WTC11 (cell line): ENCODE data around the gene STBD1. TPM values are rescaled to one million over a fixed set of nuclear protein-coding genes. Genes with fewer than 3 reads are reported as not detected.

Experiments
- ATAC-seq: fragments of 200-7000 bp; cut with Tn5 transposase; 2 replicates; pipeline ENCODE4 v1.10.0; 2021; ENCODE audit warnings: mild to moderate bottlenecking, moderate library complexity
- CTCF ChIA-PET: fragments of 300-600 bp; sonication (Branson Sonifier 250); formaldehyde crosslinking; loops from one replicate; lab custom pipeline; 2021; ENCODE audit warnings: antibody characterized with exemption; lab: Charles Lee
- POLR2A ChIA-PET: fragments of 350-600 bp; sonication (Branson Sonifier 250); formaldehyde crosslinking; loops from one replicate; lab custom pipeline; 2021; ENCODE audit warnings: antibody characterized with exemption; lab: Charles Lee
- DNase-seq: peaks from one replicate; pipeline ENCODE4 v3.0.0; 2021; ENCODE audit warnings: low spot score
- H3K27ac Mint-ChIP-seq: 2 replicates; pipeline ENCODE4 v1.8.0; 2021; ENCODE audit warnings: mixed read lengths
- H3K27me3 Mint-ChIP-seq: 2 replicates; pipeline ENCODE4 v1.8.0; 2021; ENCODE audit warnings: low read depth, mild to moderate bottlenecking, moderate library complexity, mixed read lengths
- H3K36me3 Mint-ChIP-seq: 2 replicates; pipeline ENCODE4 v1.8.0; 2021; ENCODE audit warnings: mixed read lengths
- H3K4me1 Mint-ChIP-seq: 2 replicates; pipeline ENCODE4 v1.8.0; 2022; ENCODE audit warnings: mixed read lengths
- H3K4me3 Mint-ChIP-seq: 2 replicates; pipeline ENCODE4 v1.8.0; 2021; ENCODE audit warnings: mild to moderate bottlenecking, moderate library complexity, mixed read lengths
- H3K9me3 Mint-ChIP-seq: 2 replicates; pipeline ENCODE4 v1.8.0; 2021; ENCODE audit warnings: mixed read lengths
- ATF3 ChIP-seq: sonication (generic); formaldehyde crosslinking; conservative IDR thresholded peaks from 2 replicates; pipeline ENCODE4 v1.8.1; 2022; ENCODE audit warnings: mild to moderate bottlenecking, missing genetic modification reagents
- CBFB ChIP-seq: sonication (generic); formaldehyde crosslinking; IDR thresholded peaks from 2 replicates; pipeline ENCODE4 v1.8.1; 2022; ENCODE audit warnings: mild to moderate bottlenecking, low read depth, missing genetic modification reagents
- CREB1 ChIP-seq: sonication (generic); formaldehyde crosslinking; IDR thresholded peaks from 2 replicates; pipeline ENCODE4 v1.8.0; 2023; ENCODE audit warnings: mild to moderate bottlenecking, missing genetic modification reagents
- CREM ChIP-seq: sonication (generic); formaldehyde crosslinking; IDR thresholded peaks from 2 replicates; pipeline ENCODE4 v1.8.1; 2022; ENCODE audit warnings: mild to moderate bottlenecking, missing genetic modification reagents, moderate library complexity
- FOXP4 ChIP-seq: sonication (generic); formaldehyde crosslinking; IDR thresholded peaks from 2 replicates; pipeline ENCODE4 v1.8.0; 2022; ENCODE audit warnings: mild to moderate bottlenecking, missing genetic modification reagents
- IRF1 ChIP-seq: sonication (generic); formaldehyde crosslinking; IDR thresholded peaks from 2 replicates; pipeline ENCODE4 v1.8.0; 2023; ENCODE audit warnings: missing genetic modification reagents
- JAZF1 ChIP-seq: fragments of 250-450 bp; sonication (Bioruptor Pico); IDR thresholded peaks from 2 replicates; pipeline ENCODE4 v1.9.0; 2021; ENCODE audit warnings: moderate library complexity, mild to moderate bottlenecking, inconsistent platforms
- KAT7 ChIP-seq: sonication (generic); formaldehyde crosslinking; IDR thresholded peaks from 2 replicates; pipeline ENCODE4 v1.8.1; 2023; ENCODE audit warnings: missing genetic modification reagents, mild to moderate bottlenecking, borderline replicate concordance
- NR1H2 ChIP-seq: sonication (generic); formaldehyde crosslinking; IDR thresholded peaks from 2 replicates; pipeline ENCODE4 v1.9.0; 2021; ENCODE audit warnings: mild to moderate bottlenecking, moderate library complexity, missing genetic modification reagents
- NR3C1 ChIP-seq: sonication (generic); formaldehyde crosslinking; conservative IDR thresholded peaks from 2 replicates; pipeline ENCODE4 v1.8.1; 2023; ENCODE audit warnings: low read depth, mild to moderate bottlenecking, missing genetic modification reagents
- TEAD1 ChIP-seq: sonication (generic); formaldehyde crosslinking; IDR thresholded peaks from 2 replicates; pipeline ENCODE4 v1.8.0; 2022; ENCODE audit warnings: mild to moderate bottlenecking, missing genetic modification reagents
- TP53 ChIP-seq: sonication (generic); formaldehyde crosslinking; IDR thresholded peaks from 2 replicates; pipeline ENCODE4 v1.8.1; 2023; ENCODE audit warnings: mild to moderate bottlenecking, missing genetic modification reagents
- ZNF121 ChIP-seq: sonication (generic); formaldehyde crosslinking; IDR thresholded peaks from 2 replicates; pipeline ENCODE4 v1.8.0; 2023; ENCODE audit warnings: missing genetic modification reagents
- ZNF281 ChIP-seq: sonication (generic); formaldehyde crosslinking; IDR thresholded peaks from 2 replicates; pipeline ENCODE4 v1.8.0; 2023; ENCODE audit warnings: mild to moderate bottlenecking, missing genetic modification reagents
- ZNF317 ChIP-seq: sonication (generic); formaldehyde crosslinking; IDR thresholded peaks from 2 replicates; pipeline ENCODE4 v1.8.1; 2023; ENCODE audit warnings: low read depth, mild to moderate bottlenecking, moderate library complexity, missing genetic modification reagents, borderline replicate concordance
- ZNF396 ChIP-seq: fragments of 250-450 bp; sonication (Bioruptor Pico); IDR thresholded peaks from 2 replicates; pipeline ENCODE4 v1.8.0; 2021; ENCODE audit warnings: mild to moderate bottlenecking, moderate library complexity, borderline replicate concordance
- ZNF671 ChIP-seq: fragments of 250-450 bp; sonication (Bioruptor Pico); IDR thresholded peaks from 2 replicates; pipeline ENCODE4 v1.8.0; 2021; ENCODE audit warnings: mild to moderate bottlenecking
- ZSCAN18 ChIP-seq: fragments of 250-450 bp; sonication (Bioruptor Pico); IDR thresholded peaks from 2 replicates; pipeline ENCODE4 v2.1.2; 2022; ENCODE audit warnings: mild to moderate bottlenecking, moderate library complexity
- total RNA-seq: library from RNA; stranded (reverse); gene quantifications from 3 replicates; pipeline ENCODE4 v1.2.3, GENCODE V29; 2021
- TF ChIP-seq, protein P1 (sequence below): sonication (generic); formaldehyde crosslinking; IDR thresholded peaks from 2 replicates; pipeline ENCODE4 v1.8.1; 2023; ENCODE audit warnings: mild to moderate bottlenecking, missing genetic modification reagents, borderline replicate concordance
- TF ChIP-seq, protein P2 (sequence below): fragments of 200-600 bp; IDR thresholded peaks from 2 replicates; pipeline ENCODE4 v1.8.0; 2022; ENCODE audit warnings: antibody characterized with exemption
- TF ChIP-seq, protein P3 (sequence below): sonication (generic); formaldehyde crosslinking; IDR thresholded peaks from 2 replicates; pipeline ENCODE4 v1.8.0; 2022; ENCODE audit warnings: mild to moderate bottlenecking, missing genetic modification reagents

The STBD1 gene
- total RNA-seq, 1 experiment from 2014 or later: 1.4 TPM

GRCh38 chr4:76301068-76301774 is 5.3 kb upstream of the STBD1 start:
- DNase-seq (no peak), ATAC-seq (no peak)
- ChIA-PET CTCF (interaction anchor here (2.2 kb wide), 1 partner anchor 122 kb away, joined by 7 read pairs; no protein-coding TSS in a partner anchor), POLR2A (no interaction called here)
- H3K4me3 Mint-ChIP-seq: no peak overlapping the region
- peaks cover 36% of the 10 kb centered on the region for H3K27me3 Mint-ChIP-seq
- H3K4me1 Mint-ChIP-seq: peaks cover 6% of the 10 kb centered on the region
- peaks cover 25% of the 10 kb centered on the region for H3K9me3 Mint-ChIP-seq
- peaks cover 11% of the 10 kb centered on the region for H3K36me3 Mint-ChIP-seq
- TF ChIP-seq NR3C1 (CRISPR knock-in tag): no peak
- no peak for TF ChIP-seq TP53
- TF ChIP-seq IRF1 (CRISPR knock-in tag): no peak
- TF ChIP-seq, protein P1, sequence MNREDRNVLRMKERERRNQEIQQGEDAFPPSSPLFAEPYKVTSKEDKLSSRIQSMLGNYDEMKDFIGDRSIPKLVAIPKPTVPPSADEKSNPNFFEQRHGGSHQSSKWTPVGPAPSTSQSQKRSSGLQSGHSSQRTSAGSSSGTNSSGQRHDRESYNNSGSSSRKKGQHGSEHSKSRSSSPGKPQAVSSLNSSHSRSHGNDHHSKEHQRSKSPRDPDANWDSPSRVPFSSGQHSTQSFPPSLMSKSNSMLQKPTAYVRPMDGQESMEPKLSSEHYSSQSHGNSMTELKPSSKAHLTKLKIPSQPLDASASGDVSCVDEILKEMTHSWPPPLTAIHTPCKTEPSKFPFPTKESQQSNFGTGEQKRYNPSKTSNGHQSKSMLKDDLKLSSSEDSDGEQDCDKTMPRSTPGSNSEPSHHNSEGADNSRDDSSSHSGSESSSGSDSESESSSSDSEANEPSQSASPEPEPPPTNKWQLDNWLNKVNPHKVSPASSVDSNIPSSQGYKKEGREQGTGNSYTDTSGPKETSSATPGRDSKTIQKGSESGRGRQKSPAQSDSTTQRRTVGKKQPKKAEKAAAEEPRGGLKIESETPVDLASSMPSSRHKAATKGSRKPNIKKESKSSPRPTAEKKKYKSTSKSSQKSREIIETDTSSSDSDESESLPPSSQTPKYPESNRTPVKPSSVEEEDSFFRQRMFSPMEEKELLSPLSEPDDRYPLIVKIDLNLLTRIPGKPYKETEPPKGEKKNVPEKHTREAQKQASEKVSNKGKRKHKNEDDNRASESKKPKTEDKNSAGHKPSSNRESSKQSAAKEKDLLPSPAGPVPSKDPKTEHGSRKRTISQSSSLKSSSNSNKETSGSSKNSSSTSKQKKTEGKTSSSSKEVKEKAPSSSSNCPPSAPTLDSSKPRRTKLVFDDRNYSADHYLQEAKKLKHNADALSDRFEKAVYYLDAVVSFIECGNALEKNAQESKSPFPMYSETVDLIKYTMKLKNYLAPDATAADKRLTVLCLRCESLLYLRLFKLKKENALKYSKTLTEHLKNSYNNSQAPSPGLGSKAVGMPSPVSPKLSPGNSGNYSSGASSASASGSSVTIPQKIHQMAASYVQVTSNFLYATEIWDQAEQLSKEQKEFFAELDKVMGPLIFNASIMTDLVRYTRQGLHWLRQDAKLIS: no peak
- no peak for TF ChIP-seq NR1H2 (CRISPR knock-in tag)
- H3K27ac Mint-ChIP-seq: no peak overlapping the region

GRCh38 chr4:76301775-76302162 is 4.8 kb upstream of the STBD1 start:
- DNase-seq (no peak), ATAC-seq (no peak)
- POLR2A ChIA-PET: interaction anchor here (0.5 kb wide), 1 partner anchor 83 kb away, joined by 3 read pairs; no protein-coding TSS in a partner anchor
- CTCF ChIA-PET: interaction anchor here (0.7 to 2.2 kb wide), 2 partner anchors 9 to 122 kb away, joined by 3 to 7 read pairs; no protein-coding TSS in a partner anchor
- H3K36me3 Mint-ChIP-seq: peaks cover 10% of the 10 kb centered on the region
- no peak overlapping the region for H3K4me3 Mint-ChIP-seq
- peaks cover 30% of the 10 kb centered on the region for H3K27me3 Mint-ChIP-seq
- H3K9me3 Mint-ChIP-seq: peaks cover 19% of the 10 kb centered on the region
- peaks cover 6% of the 10 kb centered on the region for H3K4me1 Mint-ChIP-seq
- TF ChIP-seq NR3C1 (CRISPR knock-in tag): no peak
- TF ChIP-seq, protein P2, sequence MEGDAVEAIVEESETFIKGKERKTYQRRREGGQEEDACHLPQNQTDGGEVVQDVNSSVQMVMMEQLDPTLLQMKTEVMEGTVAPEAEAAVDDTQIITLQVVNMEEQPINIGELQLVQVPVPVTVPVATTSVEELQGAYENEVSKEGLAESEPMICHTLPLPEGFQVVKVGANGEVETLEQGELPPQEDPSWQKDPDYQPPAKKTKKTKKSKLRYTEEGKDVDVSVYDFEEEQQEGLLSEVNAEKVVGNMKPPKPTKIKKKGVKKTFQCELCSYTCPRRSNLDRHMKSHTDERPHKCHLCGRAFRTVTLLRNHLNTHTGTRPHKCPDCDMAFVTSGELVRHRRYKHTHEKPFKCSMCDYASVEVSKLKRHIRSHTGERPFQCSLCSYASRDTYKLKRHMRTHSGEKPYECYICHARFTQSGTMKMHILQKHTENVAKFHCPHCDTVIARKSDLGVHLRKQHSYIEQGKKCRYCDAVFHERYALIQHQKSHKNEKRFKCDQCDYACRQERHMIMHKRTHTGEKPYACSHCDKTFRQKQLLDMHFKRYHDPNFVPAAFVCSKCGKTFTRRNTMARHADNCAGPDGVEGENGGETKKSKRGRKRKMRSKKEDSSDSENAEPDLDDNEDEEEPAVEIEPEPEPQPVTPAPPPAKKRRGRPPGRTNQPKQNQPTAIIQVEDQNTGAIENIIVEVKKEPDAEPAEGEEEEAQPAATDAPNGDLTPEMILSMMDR: no peak
- TF ChIP-seq ATF3 (CRISPR knock-in tag): no peak
- no peak for TF ChIP-seq CREB1 (CRISPR knock-in tag)
- TF ChIP-seq ZNF317 (CRISPR knock-in tag): no peak
- no peak for TF ChIP-seq TEAD1
- TF ChIP-seq KAT7 (CRISPR knock-in tag): no peak
- TF ChIP-seq ZNF121 (CRISPR knock-in tag): no peak
- TF ChIP-seq CBFB (CRISPR knock-in tag): no peak
- no peak for TF ChIP-seq JAZF1 (CRISPR knock-in tag)
- no peak for TF ChIP-seq ZNF281 (CRISPR knock-in tag)
- TF ChIP-seq ZNF396 (CRISPR knock-in tag): no peak
- TF ChIP-seq ZNF671 (CRISPR knock-in tag): no peak
- TF ChIP-seq CREM: no peak
- TF ChIP-seq, protein P3, sequence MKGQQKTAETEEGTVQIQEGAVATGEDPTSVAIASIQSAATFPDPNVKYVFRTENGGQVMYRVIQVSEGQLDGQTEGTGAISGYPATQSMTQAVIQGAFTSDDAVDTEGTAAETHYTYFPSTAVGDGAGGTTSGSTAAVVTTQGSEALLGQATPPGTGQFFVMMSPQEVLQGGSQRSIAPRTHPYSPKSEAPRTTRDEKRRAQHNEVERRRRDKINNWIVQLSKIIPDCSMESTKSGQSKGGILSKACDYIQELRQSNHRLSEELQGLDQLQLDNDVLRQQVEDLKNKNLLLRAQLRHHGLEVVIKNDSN (CRISPR knock-in tag): no peak
- no peak for TF ChIP-seq FOXP4 (CRISPR knock-in tag)
- TF ChIP-seq ZSCAN18 (CRISPR knock-in tag): no peak
- TF ChIP-seq, all 79 proteins: peak for 0
- no peak overlapping the region for H3K27ac Mint-ChIP-seq
